Measurements from ENCODE around the gene NOP14. TPM values are rescaled to one million over a fixed set of nuclear protein-coding genes. Genes with fewer than 3 reads are reported as not detected.

The NOP14 gene
- total RNA-seq, 1 experiment from 2014 or later: 50.1 TPM

DNA sequence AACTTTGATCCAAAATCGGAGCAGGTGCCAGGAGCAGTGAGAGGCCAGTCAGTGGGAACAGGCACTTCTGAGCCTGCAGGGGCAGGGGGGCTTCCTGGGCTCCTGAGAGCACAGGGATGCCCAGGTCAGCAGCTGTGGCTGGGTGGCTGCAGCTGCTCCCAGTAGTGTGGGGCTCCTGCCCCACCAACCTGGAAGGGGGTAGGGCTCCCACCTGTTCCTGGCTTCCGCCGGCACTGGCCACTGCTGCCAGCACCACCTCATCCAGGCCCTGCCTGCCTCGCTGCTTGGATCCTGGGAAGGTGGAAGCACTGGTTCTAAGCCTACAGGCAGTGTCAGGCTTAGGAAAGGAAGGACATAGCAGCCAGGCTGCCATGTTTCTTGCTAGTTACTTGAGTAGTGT lies 18.8 kb upstream of the NOP14 start:
- H3K27me3 Mint-ChIP-seq (ENCODE audit: low read depth): peaks cover 13% of the 10 kb centered on the region
- H3K23me2 ChIP-seq (ENCODE audit: insufficient read length, low read depth, low read length, poor library complexity, severe bottlenecking): no peaks in the 10 kb centered on the region
- no peak overlapping the region for H2BK20ac ChIP-seq (ENCODE audit: low read depth, low read length, poor library complexity, severe bottlenecking)
- no CpG with 5 or more reads among the region's 4 CpGs for WGBS (ENCODE audit: extremely low coverage, insufficient read length, low lambda C conversion rate)
- H3K79me2 ChIP-seq (ENCODE audit: insufficient read depth, low read length): no peaks in the 10 kb centered on the region
- no peak overlapping the region for H3K56ac ChIP-seq (ENCODE audit: insufficient read length, low read depth, low read length)
- H4K20me1 ChIP-seq (ENCODE audit: control insufficient read depth, insufficient read depth, insufficient read length): no peaks in the 10 kb centered on the region
- H3K4me2 ChIP-seq (ENCODE audit: insufficient read depth, insufficient read length, low read length): no peak overlapping the region
- H2BK15ac ChIP-seq (ENCODE audit: low read depth, low read length): no peak overlapping the region
- H3K23ac ChIP-seq (ENCODE audit: insufficient read length, low read depth, low read length): no peak overlapping the region
- no peak for DNase-seq
- no peak overlapping the region for H2BK120ac ChIP-seq (ENCODE audit: low read depth, low read length, poor library complexity, severe bottlenecking)
- H3K9me3 Mint-ChIP-seq: peaks cover 9 to 17% of the 10 kb centered on the region in 2 experiments; a peak in 4 of 5 replicates
- H3K4me1 Mint-ChIP-seq: peaks cover 2 to 5% of the 10 kb centered on the region in 2 experiments; a peak in 2 of 4 replicates
- TF ChIP-seq, protein P1, sequence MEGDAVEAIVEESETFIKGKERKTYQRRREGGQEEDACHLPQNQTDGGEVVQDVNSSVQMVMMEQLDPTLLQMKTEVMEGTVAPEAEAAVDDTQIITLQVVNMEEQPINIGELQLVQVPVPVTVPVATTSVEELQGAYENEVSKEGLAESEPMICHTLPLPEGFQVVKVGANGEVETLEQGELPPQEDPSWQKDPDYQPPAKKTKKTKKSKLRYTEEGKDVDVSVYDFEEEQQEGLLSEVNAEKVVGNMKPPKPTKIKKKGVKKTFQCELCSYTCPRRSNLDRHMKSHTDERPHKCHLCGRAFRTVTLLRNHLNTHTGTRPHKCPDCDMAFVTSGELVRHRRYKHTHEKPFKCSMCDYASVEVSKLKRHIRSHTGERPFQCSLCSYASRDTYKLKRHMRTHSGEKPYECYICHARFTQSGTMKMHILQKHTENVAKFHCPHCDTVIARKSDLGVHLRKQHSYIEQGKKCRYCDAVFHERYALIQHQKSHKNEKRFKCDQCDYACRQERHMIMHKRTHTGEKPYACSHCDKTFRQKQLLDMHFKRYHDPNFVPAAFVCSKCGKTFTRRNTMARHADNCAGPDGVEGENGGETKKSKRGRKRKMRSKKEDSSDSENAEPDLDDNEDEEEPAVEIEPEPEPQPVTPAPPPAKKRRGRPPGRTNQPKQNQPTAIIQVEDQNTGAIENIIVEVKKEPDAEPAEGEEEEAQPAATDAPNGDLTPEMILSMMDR (conservative IDR thresholded peaks at IDR 0.05): no peak
- H3K27ac ChIP-seq (ENCODE audit: insufficient read length, low read depth, low read length): no peak overlapping the region
- peaks cover 8% of the 10 kb centered on the region for H3K9me3 ChIP-seq (ENCODE audit: control insufficient read depth, low read depth, low read length)
- no peak overlapping the region for H3K27ac Mint-ChIP-seq
- H3K27me3 ChIP-seq (ENCODE audit: insufficient read depth, low read length): no peaks in the 10 kb centered on the region
- H2AFZ ChIP-seq (ENCODE audit: low read length): no peak overlapping the region
- H3K14ac ChIP-seq (ENCODE audit: insufficient read depth, low read length): no peak overlapping the region
- H3K36me3 Mint-ChIP-seq (ENCODE audit: insufficient read depth in 1 of 3, low read depth in 3 of 3): no peaks in the 10 kb centered on the region; a peak in 1 of 7 replicates
- no peak overlapping the region for H4K5ac ChIP-seq (ENCODE audit: insufficient read length, low read depth, low read length)
- no peak overlapping the region for H3T11ph ChIP-seq (ENCODE audit: low read length)
- no peak overlapping the region for H2AK5ac ChIP-seq (ENCODE audit: insufficient read length, low read length)
- no peak overlapping the region for H4K91ac ChIP-seq (ENCODE audit: insufficient read length, low read depth, low read length)
- no peak overlapping the region for H3K9ac ChIP-seq (ENCODE audit: extremely low read depth, insufficient read length, low read length)
- H2BK5ac ChIP-seq (ENCODE audit: insufficient read length, low read length): no peak overlapping the region
- no peak overlapping the region for H3K18ac ChIP-seq (ENCODE audit: insufficient read length, low read depth, low read length)
- H3K79me1 ChIP-seq (ENCODE audit: insufficient read depth, low read depth, low read length, poor library complexity, severe bottlenecking): no peaks in the 10 kb centered on the region
- no peaks in the 10 kb centered on the region for H3K4me1 ChIP-seq (ENCODE audit: insufficient read depth, low read length)
- H3K4ac ChIP-seq (ENCODE audit: low read depth, low read length): no peak overlapping the region
- H2BK12ac ChIP-seq (ENCODE audit: insufficient read length, low read depth, low read length): no peak overlapping the region
- H3K4me3 Mint-ChIP-seq: no peak overlapping the region
- no peak overlapping the region for H4K8ac ChIP-seq (replicated peaks; ENCODE audit: insufficient read length, low read depth, low read length)

All from H9 (cell line).